Stromal cell of bone marrow (primary cell): ENCODE results near the gene FOXO1.

Source experiments
- DNase-seq: peaks from one replicate; pipeline ENCODE4 v3.0.0-alpha.2; 2012; ENCODE audit warnings: low read depth

FOXO1 gene

DNA sequence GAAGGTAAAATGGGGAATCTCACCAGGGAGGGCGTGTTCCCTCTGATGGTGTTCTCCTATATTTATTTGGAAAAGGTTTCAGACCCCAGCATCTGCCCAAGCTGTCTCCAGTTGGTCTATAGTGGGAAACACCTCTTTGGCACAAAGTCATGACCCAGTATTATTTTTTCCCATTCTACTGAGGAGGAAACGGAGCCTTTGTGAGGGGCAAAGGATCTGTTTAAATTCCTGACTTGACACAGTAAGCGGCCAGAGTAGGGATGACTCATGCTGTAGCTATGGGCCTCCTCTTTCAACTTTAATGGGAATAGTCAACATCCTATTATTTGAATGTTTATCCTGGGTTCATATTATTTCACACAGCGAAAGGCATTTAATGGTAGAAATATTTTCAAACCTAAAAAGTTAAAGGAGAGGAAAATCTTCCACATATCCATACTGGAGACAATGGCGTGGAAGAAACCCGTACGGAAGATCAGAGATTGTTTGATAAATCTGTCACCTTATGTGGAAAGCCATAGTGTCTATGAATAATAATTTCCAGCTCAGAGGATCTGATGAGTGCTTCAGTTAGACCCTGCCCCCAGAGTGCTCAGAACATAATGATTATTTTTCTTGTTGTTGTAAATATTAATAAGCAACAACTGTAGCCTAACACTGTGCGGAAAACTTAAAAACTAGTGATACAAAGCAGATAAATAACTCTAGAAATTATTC, 126.0 kb downstream of the FOXO1 start:
- DNase-seq = peak; percentile 31

DNA sequence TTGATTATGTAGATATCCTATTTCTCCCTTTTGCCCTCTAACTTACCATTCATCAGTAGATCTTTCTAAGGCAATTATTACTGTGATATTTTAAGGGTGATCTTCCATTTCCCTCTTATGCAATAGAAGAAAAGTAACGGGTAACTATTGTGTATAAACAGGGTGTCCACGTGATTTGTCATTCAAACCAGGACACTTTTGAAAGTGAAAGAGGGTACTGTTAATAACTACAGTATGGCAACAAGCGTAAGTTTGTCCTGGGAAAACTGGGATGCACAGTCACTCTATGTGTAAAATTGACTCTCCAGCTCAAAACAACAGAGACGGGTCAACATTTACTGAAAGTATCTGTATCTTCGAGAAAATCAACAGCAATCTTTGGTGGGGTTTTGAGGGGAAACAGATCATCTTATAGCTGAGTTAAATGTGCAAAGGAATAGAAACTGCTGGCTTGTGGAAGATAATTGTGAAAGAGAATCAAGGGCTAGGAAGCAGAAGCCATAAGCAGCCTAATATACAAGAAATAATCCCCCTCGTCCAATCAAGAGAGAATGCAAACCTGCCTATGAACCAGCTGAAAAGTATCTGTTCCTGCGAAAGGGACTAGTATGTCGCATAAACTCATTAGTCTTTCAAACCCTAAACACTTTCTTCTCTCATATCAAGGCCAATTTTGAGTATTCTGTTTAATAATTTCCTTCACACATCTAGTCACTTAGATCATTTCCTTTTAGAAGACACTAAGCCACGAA, 126.7 kb downstream of the FOXO1 start:
- no peak for DNase-seq

DNA sequence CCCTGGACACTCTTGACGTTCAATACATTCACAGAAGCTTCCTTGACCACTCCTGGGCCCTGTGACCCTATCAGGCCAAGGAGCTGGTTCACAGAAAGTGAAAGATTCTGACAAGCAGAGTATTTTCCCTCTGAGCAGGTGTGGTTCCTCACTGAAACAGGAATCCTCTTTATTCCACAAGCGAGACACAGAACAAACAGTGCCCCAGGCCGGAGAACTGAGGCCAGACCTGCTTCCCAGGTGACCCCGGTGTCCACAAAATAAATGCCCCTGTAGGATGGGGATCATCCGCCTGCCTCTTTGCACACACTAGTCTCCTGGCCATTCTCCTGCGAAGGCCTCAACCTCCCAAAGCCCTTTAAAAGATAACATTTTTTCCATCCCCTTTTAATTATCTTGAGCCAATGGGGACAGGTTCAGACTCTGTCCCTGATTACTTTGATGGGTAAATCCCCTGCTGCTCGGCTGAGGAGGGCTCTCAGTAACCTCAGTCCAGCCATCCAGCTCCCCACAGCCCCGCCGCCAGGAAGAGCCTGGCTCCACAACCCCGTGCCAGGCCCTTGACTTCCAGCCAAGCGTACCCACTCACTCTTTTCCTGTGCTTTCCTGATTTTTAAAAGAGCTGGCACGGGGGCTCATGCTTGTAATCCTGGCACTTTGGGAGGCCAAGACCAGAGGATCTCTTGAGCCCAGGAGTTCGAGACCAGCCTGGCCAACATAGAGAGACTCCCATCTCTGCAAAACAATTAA, 129.1 kb downstream of the FOXO1 start:
- no peak for DNase-seq

DNA sequence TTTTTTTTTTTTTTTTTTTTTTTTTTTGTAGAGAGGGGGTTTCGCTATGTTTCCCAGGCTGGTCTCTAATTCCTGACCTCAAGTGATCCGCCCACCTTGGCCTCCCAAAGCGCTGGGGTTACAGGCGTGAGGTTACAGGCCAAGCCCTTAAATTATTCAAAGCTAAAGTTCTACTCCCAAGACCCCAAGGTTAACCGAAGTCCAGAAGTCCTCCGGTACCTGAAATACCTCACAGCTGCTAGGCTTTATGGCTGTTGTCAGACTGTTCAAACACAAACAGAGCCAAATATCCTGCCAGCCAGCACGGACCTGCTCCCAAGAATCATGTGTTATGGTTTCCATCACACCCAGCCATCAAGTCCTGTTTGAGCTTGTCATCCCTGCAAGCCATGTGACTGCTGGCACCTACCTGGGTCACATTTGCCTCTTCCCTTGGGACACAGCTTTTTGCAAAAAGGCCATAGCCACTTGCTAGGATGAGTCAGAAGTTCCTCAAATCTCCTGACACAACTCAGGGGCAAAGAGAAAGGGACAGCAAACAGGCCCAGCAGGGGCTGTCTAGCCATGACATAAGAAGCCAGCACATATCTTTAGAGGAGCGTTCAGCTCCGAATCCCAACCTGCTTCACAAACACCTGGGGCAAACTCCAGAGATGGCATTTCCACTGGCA, 129.9 kb downstream of the FOXO1 start:
- DNase-seq = no peak

DNA sequence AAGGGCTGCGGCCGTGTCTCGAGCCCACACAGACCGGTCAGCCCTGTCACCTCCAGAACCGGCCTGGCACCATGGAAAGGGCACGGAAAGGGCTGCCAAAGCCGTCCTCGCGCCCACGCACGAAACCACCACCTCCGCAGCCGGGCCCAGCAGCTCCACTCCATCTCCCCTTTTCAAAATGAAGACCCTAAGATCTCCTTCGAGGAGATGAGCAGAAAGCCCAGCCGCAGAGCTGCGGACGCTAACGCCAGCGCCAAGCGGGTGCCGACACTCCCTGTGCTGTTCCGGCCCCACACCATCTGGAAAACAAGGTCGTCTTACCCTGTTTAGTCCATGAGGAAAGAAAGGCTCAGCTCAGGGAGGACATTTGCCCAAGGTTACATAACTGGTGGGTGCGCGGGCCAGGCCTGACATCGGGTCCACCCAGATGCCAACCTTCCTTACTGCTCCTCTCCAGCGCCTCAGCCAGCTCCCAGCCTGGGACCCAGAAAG, 131.1 kb downstream of the FOXO1 start:
- no peak for DNase-seq

DNA sequence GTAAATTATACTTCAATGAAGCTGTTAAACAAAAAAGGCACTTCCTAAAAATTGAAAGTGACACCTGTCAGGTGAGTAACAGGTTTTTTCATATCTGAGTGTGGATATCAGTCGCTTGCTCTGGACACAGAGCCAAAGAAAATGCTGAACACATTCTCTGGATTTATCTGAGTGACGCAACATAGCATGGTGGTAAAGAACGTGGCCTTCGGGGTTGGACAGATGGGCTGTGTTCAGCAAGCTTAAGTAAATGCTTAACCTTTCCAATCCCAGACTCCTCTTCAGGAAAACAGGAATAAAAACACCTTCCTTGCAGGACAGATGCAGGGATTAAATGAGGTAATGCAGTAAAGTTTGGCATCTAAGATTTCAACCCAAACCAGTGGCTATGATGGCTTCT, 132.0 kb downstream of the FOXO1 start:
- no peak for DNase-seq

DNA sequence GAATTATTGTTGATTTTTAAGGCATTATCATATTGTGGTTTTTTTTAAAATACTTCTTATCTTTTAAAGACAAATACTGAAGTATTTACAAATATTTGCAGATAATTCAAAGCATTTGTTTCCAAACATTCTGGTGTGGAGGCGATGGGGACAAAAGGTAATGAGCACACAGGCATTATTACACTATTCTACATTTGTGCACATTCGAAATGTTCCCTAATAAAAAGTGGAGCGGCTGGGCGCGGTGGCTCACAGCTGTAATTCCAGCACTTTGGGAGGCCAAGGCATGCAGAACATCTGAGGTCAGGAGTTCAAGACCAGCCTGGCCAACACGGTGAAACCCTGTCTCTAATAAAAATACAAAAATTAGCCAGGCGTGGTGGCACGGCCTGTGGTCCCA, 133.4 kb downstream of the FOXO1 start:
- DNase-seq = no peak

DNA sequence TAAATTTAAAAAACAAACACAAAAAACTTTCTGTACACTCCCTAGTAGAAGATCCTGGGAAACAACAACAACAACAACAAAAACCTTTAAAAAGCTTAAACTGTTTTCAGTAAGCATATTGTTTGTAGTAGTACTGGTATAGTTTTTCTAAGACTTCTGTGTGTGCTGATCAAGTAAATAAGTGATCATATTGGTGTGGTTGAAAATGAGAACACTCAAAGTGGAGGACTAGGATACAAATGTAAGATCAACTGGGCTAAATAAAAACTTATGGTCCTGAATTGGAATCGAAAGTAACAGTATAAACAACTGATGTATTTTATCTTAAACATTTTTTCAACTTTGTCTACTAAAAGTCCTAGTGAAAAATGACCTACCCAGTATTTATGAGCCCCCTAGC, 135.5 kb downstream of the FOXO1 start:
- DNase-seq = no peak

DNA sequence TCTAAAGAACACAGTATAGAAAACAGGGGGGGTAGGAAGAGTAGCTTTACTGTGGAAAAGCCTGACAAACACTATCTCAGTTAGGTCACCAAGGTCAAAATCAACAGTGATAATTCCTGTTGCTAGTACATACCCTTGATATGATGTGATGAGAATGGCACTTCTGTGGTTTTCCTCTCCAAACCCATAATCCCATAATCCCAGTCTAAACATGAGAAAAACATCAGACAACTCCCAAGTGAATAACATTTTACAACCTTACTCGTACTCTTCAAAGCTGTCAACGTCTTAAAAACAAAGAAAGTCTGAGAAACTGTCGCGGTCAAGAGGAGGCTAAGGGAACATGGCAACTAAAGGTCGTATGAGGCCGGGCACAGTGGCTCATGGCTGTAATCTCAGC, 137.6 kb downstream of the FOXO1 start:
- no peak for DNase-seq

DNA sequence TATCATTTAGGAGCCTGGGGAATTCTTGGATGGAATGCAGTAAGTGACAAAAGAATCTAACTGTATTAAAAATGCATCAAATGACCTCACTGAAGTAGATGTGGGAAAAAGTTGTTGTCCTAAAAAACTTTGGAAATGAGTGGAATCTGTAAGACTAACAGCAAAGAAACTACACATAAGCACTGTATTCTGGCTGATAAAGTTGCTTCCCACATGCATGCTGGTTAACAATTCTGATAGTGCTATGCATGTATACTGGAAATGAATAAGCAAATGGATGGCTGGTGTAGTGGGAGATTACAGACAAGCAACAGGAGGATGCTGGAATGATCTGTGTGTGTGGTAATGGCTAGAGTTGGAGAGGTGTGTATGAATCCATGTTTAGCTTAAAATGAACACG, 138.5 kb downstream of the FOXO1 start:
- DNase-seq = no peak

DNA sequence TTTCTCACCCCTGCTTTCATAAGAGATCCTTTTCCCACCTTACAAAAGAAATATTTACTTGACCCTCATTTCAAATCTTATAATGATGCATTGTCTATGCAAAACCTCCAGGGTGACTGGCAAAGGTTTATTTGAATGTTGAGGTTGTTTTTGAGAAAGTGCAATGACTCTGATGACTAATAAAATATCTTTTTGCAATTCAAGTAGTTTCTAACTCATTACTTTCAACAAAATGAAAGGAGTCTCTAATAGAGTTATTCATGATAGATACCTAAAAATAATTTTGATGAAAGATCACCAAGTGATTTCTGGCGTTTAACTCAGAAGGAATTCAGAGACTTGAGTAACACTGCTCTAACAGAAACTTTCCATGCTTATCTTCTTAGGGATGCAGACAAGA, 144.2 kb downstream of the FOXO1 start:
- no peak for DNase-seq

DNA sequence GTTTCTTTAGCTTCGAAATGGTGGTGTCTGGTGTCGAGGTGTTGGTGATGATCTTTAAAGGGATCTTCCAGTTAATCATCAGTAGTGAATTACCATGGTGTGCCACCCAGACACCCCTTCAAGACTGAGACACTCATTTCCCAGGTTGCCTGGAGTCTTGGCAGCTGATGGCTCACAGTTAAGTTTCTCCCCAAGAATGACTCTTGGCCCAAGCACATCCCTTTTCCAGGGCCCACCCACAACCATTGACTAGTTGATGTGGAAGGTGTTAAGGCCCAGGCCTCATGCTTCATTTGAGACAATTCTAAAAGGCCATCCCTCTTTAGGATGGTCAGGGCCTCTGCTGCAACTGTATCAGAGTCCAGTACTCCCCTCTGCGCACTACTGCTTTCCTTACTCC, 145.5 kb downstream of the FOXO1 start:
- no peak for DNase-seq

DNA sequence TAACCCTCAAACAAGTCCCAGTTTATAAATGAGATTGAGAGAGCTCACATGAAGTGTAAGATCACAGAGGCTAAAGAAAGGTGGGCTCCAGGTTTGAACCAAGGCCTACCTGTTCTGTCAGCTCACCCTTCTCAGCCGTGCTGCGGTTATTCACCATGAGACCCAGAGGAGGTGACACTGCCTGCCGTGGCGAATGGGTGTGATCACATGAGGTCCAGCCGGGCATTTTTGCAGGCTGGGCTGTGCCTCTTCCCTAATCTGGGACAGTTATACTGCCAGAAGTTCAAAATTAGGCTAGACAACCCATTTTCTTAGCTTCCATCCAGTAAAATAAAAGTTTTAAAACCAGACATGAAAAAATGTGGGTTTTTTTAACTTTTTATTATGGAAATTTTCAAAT, 146.8 kb downstream of the FOXO1 start:
- DNase-seq = no peak

DNA sequence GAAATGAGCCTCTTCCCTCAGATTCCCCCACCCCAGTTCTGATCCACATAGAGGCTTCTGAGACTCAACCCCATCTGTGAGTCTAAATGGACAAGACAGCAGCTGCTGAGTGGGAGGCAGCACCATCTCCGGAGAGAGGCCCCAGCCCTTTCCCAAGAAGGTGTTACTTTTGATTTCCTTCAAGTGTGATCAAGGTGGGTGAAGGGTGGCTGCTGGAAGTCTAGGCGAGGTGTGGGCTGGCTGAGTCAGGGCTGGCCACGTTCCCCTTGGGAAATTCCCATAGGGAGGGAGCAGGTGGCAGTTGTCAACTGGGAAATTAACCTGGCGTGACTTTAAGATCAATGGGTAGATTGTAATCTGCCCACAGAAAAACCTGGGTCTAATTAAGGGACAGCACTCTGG, 148.0 kb downstream of the FOXO1 start:
- no peak for DNase-seq

DNA sequence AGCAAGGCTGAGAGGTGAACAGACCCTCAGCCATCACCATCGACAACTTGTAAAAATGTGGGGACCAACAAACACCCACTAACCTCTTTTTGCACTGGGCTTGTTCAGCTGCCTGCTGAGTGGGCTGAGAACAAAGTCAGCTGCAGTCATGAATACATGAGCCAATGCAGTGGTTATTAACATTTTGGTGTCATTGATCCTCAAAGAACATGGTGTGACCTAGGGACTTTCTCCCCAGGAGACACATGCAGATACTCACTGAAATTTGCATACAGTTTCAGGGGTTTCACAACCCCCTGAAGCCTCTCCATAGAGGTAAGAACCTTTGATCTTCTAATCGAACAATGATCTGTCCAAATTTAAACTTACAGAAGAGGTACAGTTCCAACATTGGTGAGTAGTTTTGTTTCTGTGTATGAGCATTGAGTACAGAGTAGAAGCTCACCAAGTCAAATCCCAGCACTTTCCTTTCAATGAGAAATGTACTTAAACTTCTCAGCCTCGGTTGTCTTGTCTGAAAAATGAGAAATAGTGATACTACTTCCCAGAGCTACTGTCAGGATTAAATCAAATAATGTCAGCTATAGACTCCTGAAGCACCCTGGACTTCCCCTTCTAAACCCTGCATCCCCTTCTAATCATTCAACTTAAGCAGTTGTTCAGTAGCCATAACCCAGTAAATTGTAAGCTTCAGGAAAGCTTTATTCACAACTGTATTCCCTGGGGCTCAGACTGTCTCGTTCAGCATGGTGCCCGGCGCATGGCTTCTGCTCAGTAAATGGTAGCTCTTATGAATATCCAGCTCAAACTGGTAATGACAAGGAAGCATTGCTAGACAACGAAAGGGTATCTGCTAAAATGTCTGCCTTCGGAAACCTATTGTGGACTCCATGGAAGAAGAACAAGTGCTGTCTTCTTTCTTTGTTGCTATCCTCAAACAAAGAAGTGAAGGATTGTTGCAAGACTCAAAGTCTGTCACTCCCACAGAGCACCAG, 148.7 kb downstream of the FOXO1 start:
- DNase-seq = no peak

DNA sequence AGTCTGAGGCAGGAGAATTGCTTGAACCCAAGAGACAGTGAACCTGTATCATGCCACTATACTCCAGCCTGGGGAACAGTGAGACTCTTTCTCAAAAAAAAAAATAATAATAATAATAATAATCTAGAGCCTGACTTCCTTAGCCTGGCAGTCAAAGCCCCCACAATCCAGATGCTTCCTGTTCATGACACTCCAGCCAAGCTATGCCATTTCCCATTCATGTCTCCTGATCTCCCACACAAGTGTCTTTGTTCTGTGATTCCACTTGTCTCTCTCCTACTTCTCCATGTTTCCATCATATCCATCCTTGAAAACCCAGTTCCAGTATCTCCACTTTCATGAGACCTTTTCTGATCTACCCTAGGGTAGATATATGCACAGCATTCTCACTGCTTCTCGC, 150.7 kb downstream of the FOXO1 start:
- DNase-seq = no peak

DNA sequence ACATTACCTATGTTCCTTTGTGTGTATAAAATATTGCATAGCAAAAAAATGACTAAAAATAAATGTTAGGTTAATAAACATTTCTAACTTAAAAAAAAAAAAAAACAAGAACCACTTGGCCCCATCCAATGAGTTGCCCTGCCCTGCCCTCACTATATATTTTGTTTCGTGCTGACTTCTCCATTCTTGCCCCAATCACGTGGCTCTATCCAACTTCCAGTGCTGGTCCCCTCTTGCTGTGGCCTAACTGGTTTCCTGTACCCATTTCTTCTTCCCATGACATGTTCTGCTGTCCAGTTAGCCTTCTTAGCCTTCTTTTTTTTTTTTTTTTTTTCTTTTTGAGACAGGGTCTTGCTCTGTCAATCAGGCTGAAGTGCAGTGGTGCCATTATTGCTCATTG, 151.6 kb downstream of the FOXO1 start:
- no peak for DNase-seq

DNA sequence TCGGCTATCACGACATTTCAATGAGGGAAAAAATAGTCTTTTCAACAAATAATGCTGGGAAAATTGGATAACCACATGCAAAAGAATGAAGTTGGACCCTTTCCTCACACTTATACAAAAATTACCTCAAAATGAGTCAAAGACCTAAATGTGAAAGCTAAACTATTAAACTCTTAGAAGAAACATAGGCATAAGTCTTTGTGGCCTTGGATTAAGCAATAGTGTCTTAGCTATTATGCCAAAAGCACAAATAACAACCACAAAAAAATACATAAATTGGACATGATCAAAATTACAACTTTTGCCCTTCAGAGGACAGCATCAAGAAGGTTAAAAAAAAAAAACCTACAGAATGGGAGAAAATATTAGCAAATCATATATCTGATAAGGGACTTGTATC, 156.6 kb downstream of the FOXO1 start:
- DNase-seq = no peak

DNA sequence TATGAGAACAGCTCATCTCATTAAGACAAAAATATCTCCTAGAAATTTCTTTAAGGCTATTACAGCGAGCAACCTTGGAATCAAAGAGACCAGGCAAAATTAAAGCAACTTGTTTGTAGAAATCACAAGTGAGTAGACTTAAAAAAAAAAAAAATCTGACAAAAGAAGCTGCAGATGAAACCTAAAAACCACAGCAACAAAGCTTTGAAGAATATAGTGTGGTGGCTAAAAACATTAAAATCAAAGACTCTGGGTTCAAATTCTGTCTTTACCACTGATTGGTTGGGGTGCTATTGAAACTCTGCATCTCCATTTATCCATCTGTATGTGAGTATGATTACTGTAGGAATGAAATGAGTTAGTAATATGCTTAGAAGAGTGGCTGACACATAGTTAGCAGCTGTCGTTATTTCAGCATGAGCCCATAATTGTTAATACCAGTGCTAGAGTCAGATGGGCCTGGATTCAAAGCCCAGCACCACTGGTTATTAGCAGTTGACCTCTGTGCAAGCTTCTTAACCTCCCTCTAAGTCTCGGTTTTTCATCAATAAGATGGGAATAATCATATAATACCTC, 157.6 kb downstream of the FOXO1 start:
- no peak for DNase-seq

DNA sequence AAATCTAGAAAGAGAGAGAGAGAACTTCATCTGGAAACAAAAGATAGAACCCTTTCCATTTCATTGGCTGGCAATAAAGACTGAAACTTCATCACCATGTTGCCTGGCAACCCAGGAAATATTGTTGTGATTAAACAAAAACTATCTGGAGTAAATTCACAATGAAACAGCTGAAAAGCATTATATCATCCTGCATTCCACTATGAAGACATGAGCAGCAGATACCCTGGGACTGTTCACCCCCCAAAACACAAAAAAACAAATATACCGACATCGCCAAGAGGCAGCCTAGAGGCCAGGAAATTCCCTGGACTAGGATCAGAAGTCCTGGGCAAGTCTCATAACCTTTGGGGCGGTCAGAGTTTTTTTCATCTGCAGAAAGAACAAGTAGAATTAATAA, 158.3 kb downstream of the FOXO1 start:
- peak; percentile 60 for DNase-seq
